ENCODE measurements around the gene MRPL16.

The MRPL16 gene

GRCh38 chr11:59769111-59769510 is 41.5 kb downstream of the MRPL16 start:
- TF ChIP-seq MAX (IDR thresholded peaks at IDR 0.05), result no peak
- TF ChIP-seq FOXM1 (IDR thresholded peaks at IDR 0.05; ENCODE audit: borderline replicate concordance, low read depth), result no peak
- TF ChIP-seq TEAD4 (IDR thresholded peaks at IDR 0.05), result no peak
- TF ChIP-seq EP300 (IDR thresholded peaks at IDR 0.05; ENCODE audit: borderline replicate concordance), result no peak
- TF ChIP-seq ZBTB7A (IDR thresholded peaks at IDR 0.05; ENCODE audit: low read depth), result no peak
- no peak for TF ChIP-seq NFIC (IDR thresholded peaks at IDR 0.05)
- no peak for TF ChIP-seq EGR1 (IDR thresholded peaks at IDR 0.05)

GRCh38 chr11:59767225-59767611 is 43.4 kb downstream of the MRPL16 start:
- TF ChIP-seq FOXM1 (IDR thresholded peaks at IDR 0.05; ENCODE audit: borderline replicate concordance, low read depth), result no peak
- TF ChIP-seq REST (IDR thresholded peaks at IDR 0.05; ENCODE audit: low read depth), result no peak
- TF ChIP-seq TAF1 (IDR thresholded peaks at IDR 0.05; ENCODE audit: low read depth), result no peak
- no peak for TF ChIP-seq TEAD4 (IDR thresholded peaks at IDR 0.05)
- TF ChIP-seq CEBPB (IDR thresholded peaks at IDR 0.05), result no peak
- TF ChIP-seq CREB1 (IDR thresholded peaks at IDR 0.05; ENCODE audit: low read depth), result no peak
- no peak for TF ChIP-seq MAX (IDR thresholded peaks at IDR 0.05)
- TF ChIP-seq NFIC (IDR thresholded peaks at IDR 0.05), result no peak
- TF ChIP-seq TCF12 (IDR thresholded peaks at IDR 0.05; ENCODE audit: low read depth), result no peak
- no peak for TF ChIP-seq YY1 (IDR thresholded peaks at IDR 0.05; ENCODE audit: low read depth)
- no peak for TF ChIP-seq ZBTB7A (IDR thresholded peaks at IDR 0.05; ENCODE audit: low read depth)
- no peak for TF ChIP-seq EGR1 (IDR thresholded peaks at IDR 0.05)
- TF ChIP-seq USF1 (IDR thresholded peaks at IDR 0.05), result no peak
- no peak for TF ChIP-seq EP300 (IDR thresholded peaks at IDR 0.05; ENCODE audit: borderline replicate concordance)
- TF ChIP-seq RAD21 (IDR thresholded peaks at IDR 0.05; ENCODE audit: low read depth), result no peak

- TF ChIP-seq YY1 (IDR thresholded peaks at IDR 0.05; ENCODE audit: low read depth) (no peak), NFIC (IDR thresholded peaks at IDR 0.05) (no peak), MAX (IDR thresholded peaks at IDR 0.05) (no peak), USF1 (IDR thresholded peaks at IDR 0.05) (no peak), TCF12 (IDR thresholded peaks at IDR 0.05; ENCODE audit: low read depth) (no peak), ZBTB7A (IDR thresholded peaks at IDR 0.05; ENCODE audit: low read depth) (no peak), CEBPB (IDR thresholded peaks at IDR 0.05) (no peak), EP300 (IDR thresholded peaks at IDR 0.05; ENCODE audit: borderline replicate concordance) (no peak), FOXM1 (IDR thresholded peaks at IDR 0.05; ENCODE audit: borderline replicate concordance, low read depth) (no peak), REST (IDR thresholded peaks at IDR 0.05; ENCODE audit: low read depth) (no peak), TEAD4 (IDR thresholded peaks at IDR 0.05) (no peak), CREB1 (IDR thresholded peaks at IDR 0.05; ENCODE audit: low read depth) (no peak), EGR1 (IDR thresholded peaks at IDR 0.05) (no peak), RAD21 (IDR thresholded peaks at IDR 0.05; ENCODE audit: low read depth) (no peak), TAF1 (IDR thresholded peaks at IDR 0.05; ENCODE audit: low read depth) (no peak)
Measured at GRCh38 chr11:59766542-59767224, 43.9 kb downstream of the MRPL16 start.

- TF ChIP-seq NFIC (IDR thresholded peaks at IDR 0.05), result no peak
- no peak for TF ChIP-seq CEBPB (IDR thresholded peaks at IDR 0.05)
- TF ChIP-seq ZBTB7A (IDR thresholded peaks at IDR 0.05; ENCODE audit: low read depth), result no peak
- no peak for TF ChIP-seq USF1 (IDR thresholded peaks at IDR 0.05)
- TF ChIP-seq YY1 (IDR thresholded peaks at IDR 0.05; ENCODE audit: low read depth), result no peak
- no peak for TF ChIP-seq CREB1 (IDR thresholded peaks at IDR 0.05; ENCODE audit: low read depth)
- TF ChIP-seq TCF12 (IDR thresholded peaks at IDR 0.05; ENCODE audit: low read depth), result no peak
- no peak for TF ChIP-seq EGR1 (IDR thresholded peaks at IDR 0.05)
- no peak for TF ChIP-seq RAD21 (IDR thresholded peaks at IDR 0.05; ENCODE audit: low read depth)
- TF ChIP-seq TEAD4 (IDR thresholded peaks at IDR 0.05), result no peak
- no peak for TF ChIP-seq MAX (IDR thresholded peaks at IDR 0.05)
- no peak for TF ChIP-seq FOXM1 (IDR thresholded peaks at IDR 0.05; ENCODE audit: borderline replicate concordance, low read depth)
- no peak for TF ChIP-seq EP300 (IDR thresholded peaks at IDR 0.05; ENCODE audit: borderline replicate concordance)
- no peak for TF ChIP-seq REST (IDR thresholded peaks at IDR 0.05; ENCODE audit: low read depth)
- no peak for TF ChIP-seq TAF1 (IDR thresholded peaks at IDR 0.05; ENCODE audit: low read depth)
Measured at GRCh38 chr11:59765068-59765735, 45.4 kb downstream of the MRPL16 start.

Data from Ishikawa (cell line).